GM19099 (cell line): ENCODE measurements around the gene PTPN14.

Experiments used
- POLR2A ChIP-seq: IDR thresholded peaks from 3 replicates; pipeline ENCODE4 v1.6.1; 2011; ENCODE audit warnings: low read depth; ENCODE audit not compliant: insufficient read length; ENCODE audit errors: extremely low read depth

The PTPN14 gene

GRCh38 chr1:214476229-214476985 lies 75.0 kb downstream of the PTPN14 start:
- TF ChIP-seq POLR2A: no peak

- TF ChIP-seq POLR2A: no peak
Observed at GRCh38 chr1:214475746-214476145, 75.7 kb downstream of the PTPN14 start.

DNA sequence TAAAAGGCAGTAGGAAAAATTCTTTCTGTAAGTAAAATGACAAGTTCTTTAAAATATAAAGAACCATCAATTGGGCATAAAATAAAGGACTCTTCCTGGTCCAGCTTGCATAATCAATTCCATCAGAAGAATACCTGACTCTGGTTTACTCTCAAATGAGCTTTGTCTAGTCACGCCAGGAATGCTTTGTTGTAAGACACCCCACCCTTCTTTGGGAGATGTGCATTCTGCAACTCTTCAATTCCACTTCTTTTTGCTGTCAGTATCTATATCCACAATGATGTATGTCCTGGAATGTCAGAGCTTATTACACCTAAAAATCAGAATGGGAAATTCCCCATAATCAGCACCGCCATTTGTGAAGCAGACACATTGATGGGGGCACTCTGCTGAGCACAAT lies 76.1 kb downstream of the PTPN14 start:
- TF ChIP-seq POLR2A: no peak

- no peak for TF ChIP-seq POLR2A
Observed at GRCh38 chr1:214474467-214474866, 76.9 kb downstream of the PTPN14 start.

- no peak for TF ChIP-seq POLR2A
Observed at GRCh38 chr1:214473862-214474261, 77.5 kb downstream of the PTPN14 start.

DNA sequence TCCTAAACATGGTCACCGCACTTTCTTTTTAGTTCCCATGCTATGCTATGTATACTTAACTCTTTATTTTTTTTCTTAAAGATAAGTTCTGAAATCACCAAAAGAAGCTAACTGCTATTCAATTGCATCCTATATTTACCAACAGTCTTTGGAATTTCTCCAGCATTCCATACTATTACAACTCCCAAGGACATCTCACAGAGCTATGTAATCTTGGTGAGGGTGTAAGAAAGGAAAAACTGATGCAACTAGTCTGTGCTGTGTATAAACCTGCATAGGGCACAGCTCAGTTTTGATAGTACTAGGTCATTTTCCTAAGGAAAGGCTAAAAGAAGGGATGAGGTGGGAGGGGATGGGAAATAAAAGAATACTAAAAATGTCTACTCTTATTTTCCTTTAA lies 78.0 kb downstream of the PTPN14 start:
- no peak for TF ChIP-seq POLR2A

DNA sequence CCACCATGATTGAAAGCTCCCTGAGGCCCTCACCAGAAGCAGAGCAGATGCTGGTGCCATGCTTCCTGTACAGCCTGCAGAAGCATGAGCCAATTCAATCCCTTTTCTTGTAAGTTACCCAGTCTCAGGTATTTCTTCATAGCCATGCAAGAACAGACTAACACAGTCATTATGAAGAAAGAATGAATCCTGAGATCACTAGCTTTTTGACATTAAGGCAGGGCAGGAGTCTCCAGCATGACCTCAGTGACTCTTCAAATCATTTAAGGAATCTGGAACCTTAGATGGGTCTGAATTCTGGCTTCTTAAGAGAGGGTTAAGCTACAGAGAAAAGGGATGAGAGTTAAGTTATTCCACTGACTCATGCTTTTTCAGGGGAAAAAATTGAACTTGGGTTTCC lies 79.0 kb downstream of the PTPN14 start:
- no peak for TF ChIP-seq POLR2A

DNA sequence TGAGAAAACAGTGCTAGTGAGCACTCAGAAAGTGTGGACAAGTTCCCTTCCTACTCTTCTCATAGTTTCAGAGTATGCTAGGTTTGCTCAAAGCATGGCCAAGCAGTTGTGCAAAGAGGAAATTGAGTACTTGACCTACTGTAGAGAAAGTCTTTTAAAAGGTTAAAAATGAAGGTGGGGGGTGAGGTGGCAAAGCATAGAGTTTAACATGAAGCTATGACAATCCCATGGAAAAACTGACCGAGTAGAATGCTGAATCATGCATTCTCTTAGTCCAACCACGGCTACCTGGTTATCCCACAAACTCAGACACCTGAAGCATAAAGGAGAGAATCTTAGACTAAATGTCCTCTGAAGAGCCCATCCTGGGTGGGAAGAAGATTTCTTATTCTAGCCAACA lies 79.9 kb downstream of the PTPN14 start:
- TF ChIP-seq POLR2A: no peak

- no peak for TF ChIP-seq POLR2A
Observed at GRCh38 chr1:214470132-214470531, 81.3 kb downstream of the PTPN14 start.

GRCh38 chr1:214469290-214469689 lies 82.1 kb downstream of the PTPN14 start:
- TF ChIP-seq POLR2A: no peak

DNA sequence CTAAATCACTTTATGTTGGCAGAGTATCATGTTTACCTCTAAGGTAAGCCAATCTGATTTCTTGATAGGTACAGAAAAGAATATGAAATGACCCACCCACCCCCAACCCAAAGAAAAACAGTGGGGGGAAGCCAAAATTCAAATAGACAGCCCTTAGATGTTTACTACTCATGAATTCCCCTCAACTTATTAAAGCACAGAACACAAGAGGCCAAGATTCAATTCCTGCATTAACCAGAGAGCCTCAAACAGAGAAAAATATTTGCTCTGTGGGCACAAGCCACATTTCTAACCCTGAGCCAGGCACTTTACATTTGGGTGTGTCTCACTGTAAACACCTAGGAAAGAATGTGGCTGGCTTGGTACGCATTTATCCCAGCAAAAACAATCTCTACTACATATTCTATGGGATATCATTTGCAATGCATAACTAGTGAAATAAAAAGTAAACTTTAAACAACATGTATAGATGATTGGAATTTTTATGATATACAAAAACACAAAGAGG lies 84.3 kb downstream of the PTPN14 start:
- TF ChIP-seq POLR2A: no peak

DNA sequence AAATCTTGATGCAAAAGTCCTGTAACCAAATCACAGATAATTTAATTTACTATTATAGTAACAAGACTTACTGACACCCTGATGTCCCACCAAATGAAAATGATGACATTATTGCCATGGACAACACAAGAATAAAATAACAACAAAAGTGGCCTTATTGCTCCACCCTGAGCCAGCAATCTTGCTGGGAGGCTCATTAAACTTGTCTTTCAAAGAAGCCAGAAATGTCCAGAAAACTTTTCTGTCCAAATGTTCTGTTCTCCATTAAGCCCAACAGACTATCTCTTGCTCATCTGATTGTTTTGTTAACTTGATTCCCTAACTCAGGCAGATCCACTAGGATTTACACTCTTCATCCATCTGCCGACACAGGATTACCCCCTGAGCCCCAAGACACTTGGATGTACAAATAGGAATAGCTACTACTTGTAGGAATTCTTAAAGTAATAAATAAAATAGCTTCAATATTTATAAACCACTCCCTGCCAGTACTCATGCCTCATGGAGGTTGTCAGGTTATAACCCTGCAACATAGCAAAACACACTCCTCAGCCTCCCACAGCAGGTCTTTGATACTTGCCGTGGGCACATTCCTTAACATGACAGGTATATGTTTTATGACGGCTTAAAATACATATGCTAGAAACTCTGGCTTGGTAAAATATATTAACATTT lies 84.9 kb downstream of the PTPN14 start:
- no peak for TF ChIP-seq POLR2A

DNA sequence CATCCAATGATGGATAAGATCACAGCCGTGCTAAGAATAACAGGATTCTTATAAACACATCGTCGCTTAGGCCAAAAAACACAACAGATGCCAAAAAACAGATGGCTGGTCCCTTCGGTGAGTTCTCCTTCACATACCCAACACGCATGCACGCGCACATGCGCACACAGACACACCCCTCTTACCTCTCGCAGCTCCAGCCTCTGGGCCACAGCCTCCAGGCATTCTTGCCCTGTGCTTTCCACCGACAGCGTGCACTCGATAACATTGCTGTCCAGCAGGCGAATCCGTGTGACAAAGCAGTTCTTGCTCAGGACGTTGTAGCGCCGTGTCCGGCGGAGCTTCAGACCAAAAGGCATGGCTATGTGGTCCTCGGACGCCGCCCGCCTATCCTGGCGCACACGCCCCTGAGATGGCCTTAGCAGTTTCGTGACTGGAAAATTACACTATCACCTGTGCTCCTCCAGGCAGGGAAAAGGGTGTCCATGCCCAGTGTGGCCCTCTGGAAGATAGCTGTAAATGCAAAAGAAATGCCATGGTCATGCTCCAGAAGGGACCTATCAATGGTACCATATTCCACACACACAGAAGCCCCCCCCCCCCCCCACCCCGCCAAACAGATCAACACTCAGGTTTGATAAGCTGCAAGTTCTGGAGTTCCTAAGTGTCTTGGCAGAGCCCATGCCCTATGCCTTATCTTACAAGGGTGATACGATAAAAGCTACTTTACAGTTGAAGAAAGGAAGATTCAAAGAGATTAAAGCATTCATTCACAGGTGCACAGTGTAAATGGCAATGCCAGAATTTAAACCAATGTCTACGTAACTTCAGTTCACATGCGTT lies 86.7 kb downstream of the PTPN14 start:
- TF ChIP-seq POLR2A: no peak

GRCh38 chr1:214463596-214463995 lies 87.8 kb downstream of the PTPN14 start:
- TF ChIP-seq POLR2A: no peak

DNA sequence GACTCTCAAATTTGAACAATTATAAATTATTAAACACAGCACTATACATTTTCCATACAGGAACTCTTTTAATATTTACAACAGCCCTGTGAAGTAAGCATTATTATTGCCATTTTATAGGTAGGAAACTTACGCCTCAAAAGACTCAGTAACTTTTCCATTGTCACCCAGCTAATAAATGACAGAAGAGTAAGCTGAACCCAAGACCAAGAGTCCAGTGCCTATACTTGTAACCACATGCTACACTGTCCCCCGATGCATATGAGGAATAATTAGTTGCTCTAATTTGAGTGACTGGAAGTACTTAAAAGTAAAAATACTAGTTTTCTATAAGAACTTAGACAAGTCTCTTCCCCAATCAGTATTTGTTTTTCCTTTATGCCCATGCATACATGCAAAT lies 88.5 kb downstream of the PTPN14 start:
- no peak for TF ChIP-seq POLR2A
